Gastrocnemius medialis (tissue), 4 donors: Measurements from ENCODE around the gene SLC22A31.

Experiments used
- POLR2A ChIP-seq, 2 donors: fragments of 450-650 bp; IDR thresholded peaks; one replicate each; pipeline ENCODE4 v1.6.1; 2017; ENCODE audit warnings: antibody characterized with exemption in 2 of 2, mild to moderate bottlenecking in 2 of 2, moderate library complexity in 2 of 2
- TF ChIP-seq, protein P1 (sequence below), 5 experiments: fragments of 450-650 bp in 3 of 5; fragments of 200-600 bp in 2 of 5; sonication (generic) in 2 of 5; IDR thresholded peaks in 4 of 5; conservative IDR thresholded peaks in 1 of 5; 1 replicate in 4 of 5; 2 replicates in 1 of 5; pipeline ENCODE4 v1.5.1; 2016 to 2019; ENCODE audit warnings: antibody characterized with exemption in 5 of 5, mild to moderate bottlenecking in 3 of 5, moderate library complexity in 3 of 5

DNA sequence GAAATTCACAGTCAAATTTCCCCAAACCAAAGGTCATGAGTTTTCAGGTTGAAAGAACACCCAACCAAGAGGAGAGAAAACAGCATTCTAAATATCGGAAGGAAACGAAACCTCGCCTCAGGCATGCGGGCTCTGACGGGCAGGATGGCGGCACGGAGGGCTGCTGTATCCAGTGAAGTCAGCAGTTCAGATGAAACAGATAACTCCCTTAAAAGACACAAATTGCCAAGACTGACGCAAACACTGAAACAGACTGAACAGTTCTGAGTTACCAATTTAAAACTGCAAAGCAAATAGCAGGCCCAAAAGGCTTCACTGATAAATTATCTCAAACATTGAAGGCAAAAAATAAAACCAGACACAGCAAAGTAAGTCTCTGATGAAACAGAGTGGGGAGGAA, 49.4 kb downstream of the SLC22A31 start:
- TF ChIP-seq, protein P1, sequence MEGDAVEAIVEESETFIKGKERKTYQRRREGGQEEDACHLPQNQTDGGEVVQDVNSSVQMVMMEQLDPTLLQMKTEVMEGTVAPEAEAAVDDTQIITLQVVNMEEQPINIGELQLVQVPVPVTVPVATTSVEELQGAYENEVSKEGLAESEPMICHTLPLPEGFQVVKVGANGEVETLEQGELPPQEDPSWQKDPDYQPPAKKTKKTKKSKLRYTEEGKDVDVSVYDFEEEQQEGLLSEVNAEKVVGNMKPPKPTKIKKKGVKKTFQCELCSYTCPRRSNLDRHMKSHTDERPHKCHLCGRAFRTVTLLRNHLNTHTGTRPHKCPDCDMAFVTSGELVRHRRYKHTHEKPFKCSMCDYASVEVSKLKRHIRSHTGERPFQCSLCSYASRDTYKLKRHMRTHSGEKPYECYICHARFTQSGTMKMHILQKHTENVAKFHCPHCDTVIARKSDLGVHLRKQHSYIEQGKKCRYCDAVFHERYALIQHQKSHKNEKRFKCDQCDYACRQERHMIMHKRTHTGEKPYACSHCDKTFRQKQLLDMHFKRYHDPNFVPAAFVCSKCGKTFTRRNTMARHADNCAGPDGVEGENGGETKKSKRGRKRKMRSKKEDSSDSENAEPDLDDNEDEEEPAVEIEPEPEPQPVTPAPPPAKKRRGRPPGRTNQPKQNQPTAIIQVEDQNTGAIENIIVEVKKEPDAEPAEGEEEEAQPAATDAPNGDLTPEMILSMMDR (IDR thresholded peaks at IDR 0.05 in 4 of 5, conservative IDR thresholded peaks at IDR 0.05 in 1 of 5), result no peak
- TF ChIP-seq POLR2A (IDR thresholded peaks at IDR 0.05), result no peak
